ENCODE data around the gene ZFP36.
A peak's percentile ranks its signal among the peaks of the same experiment; 100 is the strongest.

ZFP36 gene

GRCh38 chr19:39412100-39412866 is 5.6 kb downstream of the ZFP36 start, which contains the start of gene PLEKHG2:
TSS of gene PLEKHG2 (plus strand) at chr19:39412669. CDS start at chr19:39414087, 1,418 bp downstream.
- H3K4me1 ChIP-seq (ENCODE audit: insufficient read depth, insufficient read length) = peaks cover 20% of the 10 kb centered on the region
- H3K27me3 ChIP-seq (ENCODE audit: insufficient read depth, insufficient read length) = no peaks in the 10 kb centered on the region
- H3K9me3 ChIP-seq (ENCODE audit: insufficient read depth, low read length) = no peaks in the 10 kb centered on the region
- TF ChIP-seq SUZ12 (IDR thresholded peaks at IDR 0.05; ENCODE audit: extremely low read depth, insufficient read depth, insufficient read length) = no peak
- no peak for TF ChIP-seq ZNF274 (IDR thresholded peaks at IDR 0.05; ENCODE audit: low read depth, low read length)
- TF ChIP-seq YY1 (IDR thresholded peaks at IDR 0.05; ENCODE audit: insufficient read depth, insufficient read length) = no peak
- peaks cover 36% of the 10 kb centered on the region for H3K36me3 ChIP-seq (ENCODE audit: insufficient read depth, insufficient read length, low read length)
- H3K4me3 ChIP-seq (ENCODE audit: insufficient read length, low read depth) = peak within 1 kb of the TSS; percentile 88
- DNase-seq (ENCODE audit: low read depth, low spot score) = peak; percentile 97
- peak within 1 kb of the TSS; percentile 87 for H3K9ac ChIP-seq (ENCODE audit: insufficient read length, low read depth)

GRCh38 chr19:39412867-39413271 is 6.2 kb downstream of the ZFP36 start:
- H3K27me3 ChIP-seq (ENCODE audit: insufficient read depth, insufficient read length) = no peaks in the 10 kb centered on the region
- peaks cover 41% of the 10 kb centered on the region for H3K36me3 ChIP-seq (ENCODE audit: insufficient read depth, insufficient read length, low read length)
- H3K4me3 ChIP-seq (ENCODE audit: insufficient read length, low read depth) = peak overlapping the region; percentile 88
- TF ChIP-seq YY1 (IDR thresholded peaks at IDR 0.05; ENCODE audit: insufficient read depth, insufficient read length) (no peak), ZNF274 (IDR thresholded peaks at IDR 0.05; ENCODE audit: low read depth, low read length) (no peak), SUZ12 (IDR thresholded peaks at IDR 0.05; ENCODE audit: extremely low read depth, insufficient read depth, insufficient read length) (no peak)
- DNase-seq (ENCODE audit: low read depth, low spot score) = no peak
- H3K4me1 ChIP-seq (ENCODE audit: insufficient read depth, insufficient read length) = peaks cover 16% of the 10 kb centered on the region
- H3K9ac ChIP-seq (ENCODE audit: insufficient read length, low read depth) = peak overlapping the region; percentile 87
- no peaks in the 10 kb centered on the region for H3K9me3 ChIP-seq (ENCODE audit: insufficient read depth, low read length)

DNA sequence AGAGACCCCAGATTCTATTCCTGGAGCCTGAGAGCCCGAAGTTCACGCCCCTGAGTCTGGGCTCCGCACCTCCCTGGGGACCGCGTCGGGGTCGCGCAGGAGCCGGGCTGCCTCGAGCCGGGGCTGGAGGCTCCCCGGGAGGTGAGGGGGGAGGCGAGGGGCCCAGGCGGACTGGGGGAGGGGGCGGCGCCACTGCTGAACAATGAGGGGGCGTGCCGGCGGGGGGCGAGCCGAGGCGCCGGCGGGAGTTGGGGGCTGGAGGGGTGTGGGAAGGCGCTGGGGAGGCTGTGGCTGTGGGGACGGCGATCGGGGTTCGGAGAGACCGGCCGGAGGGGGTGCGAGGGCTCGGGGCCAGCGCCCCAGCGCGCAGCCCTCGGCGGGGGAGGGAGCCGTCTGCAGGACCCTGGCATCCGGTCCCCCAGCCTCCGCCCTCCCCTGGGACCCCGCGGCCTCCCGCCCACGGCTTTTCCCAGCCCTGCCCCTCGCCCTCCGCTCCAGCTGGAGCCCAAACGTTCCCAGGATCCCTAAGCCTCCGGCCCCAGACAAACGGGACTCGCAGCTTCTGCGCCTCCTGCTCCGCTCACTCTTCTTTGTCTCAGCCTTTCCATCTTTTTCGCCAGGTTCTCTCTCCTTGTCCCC is 6.7 kb downstream of the ZFP36 start:
- Histone ChIP-seq H3K4me3 (ENCODE audit: insufficient read length, low read depth) (peak overlapping the region; percentile 88), H3K36me3 (ENCODE audit: insufficient read depth, insufficient read length, low read length) (peaks cover 40% of the 10 kb centered on the region), H3K9me3 (ENCODE audit: insufficient read depth, low read length) (no peaks in the 10 kb centered on the region), H3K27me3 (ENCODE audit: insufficient read depth, insufficient read length) (no peaks in the 10 kb centered on the region), H3K9ac (ENCODE audit: insufficient read length, low read depth) (peak overlapping the region; percentile 87), H3K4me1 (ENCODE audit: insufficient read depth, insufficient read length) (peaks cover 16% of the 10 kb centered on the region)
- TF ChIP-seq SUZ12 (IDR thresholded peaks at IDR 0.05; ENCODE audit: extremely low read depth, insufficient read depth, insufficient read length) (no peak), ZNF274 (IDR thresholded peaks at IDR 0.05; ENCODE audit: low read depth, low read length) (no peak), YY1 (IDR thresholded peaks at IDR 0.05; ENCODE audit: insufficient read depth, insufficient read length) (no peak)
- DNase-seq (ENCODE audit: low read depth, low spot score) = no peak

DNA sequence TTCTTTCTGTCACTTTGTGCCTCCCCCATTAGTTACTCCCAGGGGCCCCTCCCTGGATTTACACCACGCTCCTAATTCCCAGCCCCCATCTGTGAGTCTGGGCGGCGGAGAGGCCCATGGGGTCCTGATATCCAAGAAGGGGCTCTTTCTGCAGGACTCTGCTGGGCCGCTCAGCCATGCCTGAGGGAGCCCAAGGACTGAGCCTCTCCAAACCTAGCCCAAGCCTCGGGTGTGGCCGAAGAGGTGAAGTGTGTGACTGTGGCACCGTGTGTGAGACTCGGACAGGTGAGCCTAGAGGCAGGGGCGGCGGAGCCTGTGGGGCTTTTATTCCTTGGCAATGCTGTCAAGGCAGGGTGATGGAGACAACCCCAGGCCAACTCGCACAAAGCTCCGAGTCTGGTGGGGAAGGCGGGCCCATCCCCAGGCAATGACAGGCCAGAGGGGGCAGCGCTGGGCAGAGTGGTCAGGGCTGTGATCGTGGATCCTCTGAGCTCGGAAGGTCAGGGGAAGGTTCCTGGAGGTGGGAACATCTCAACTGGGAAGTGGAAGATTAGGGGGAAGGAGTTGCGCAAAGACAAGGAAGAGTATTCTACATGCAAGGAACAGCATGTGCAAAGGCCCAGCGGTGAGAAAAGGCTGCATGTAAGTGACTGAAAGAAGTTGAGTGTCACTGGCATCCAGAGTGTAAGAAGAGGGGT is 7.4 kb downstream of the ZFP36 start:
- no peak for DNase-seq (ENCODE audit: low read depth, low spot score)
- peak overlapping the region; percentile 82 for H3K9ac ChIP-seq (ENCODE audit: insufficient read length, low read depth)
- H3K9me3 ChIP-seq (ENCODE audit: insufficient read depth, low read length) = no peaks in the 10 kb centered on the region
- H3K27me3 ChIP-seq (ENCODE audit: insufficient read depth, insufficient read length) = no peaks in the 10 kb centered on the region
- peak overlapping the region; percentile 88 for H3K4me3 ChIP-seq (ENCODE audit: insufficient read length, low read depth)
- peaks cover 14% of the 10 kb centered on the region for H3K4me1 ChIP-seq (ENCODE audit: insufficient read depth, insufficient read length)
- peaks cover 42% of the 10 kb centered on the region for H3K36me3 ChIP-seq (ENCODE audit: insufficient read depth, insufficient read length, low read length)
- TF ChIP-seq ZNF274 (IDR thresholded peaks at IDR 0.05; ENCODE audit: low read depth, low read length) = no peak
- TF ChIP-seq YY1 (IDR thresholded peaks at IDR 0.05; ENCODE audit: insufficient read depth, insufficient read length) = no peak
- no peak for TF ChIP-seq SUZ12 (IDR thresholded peaks at IDR 0.05; ENCODE audit: extremely low read depth, insufficient read depth, insufficient read length)

DNA sequence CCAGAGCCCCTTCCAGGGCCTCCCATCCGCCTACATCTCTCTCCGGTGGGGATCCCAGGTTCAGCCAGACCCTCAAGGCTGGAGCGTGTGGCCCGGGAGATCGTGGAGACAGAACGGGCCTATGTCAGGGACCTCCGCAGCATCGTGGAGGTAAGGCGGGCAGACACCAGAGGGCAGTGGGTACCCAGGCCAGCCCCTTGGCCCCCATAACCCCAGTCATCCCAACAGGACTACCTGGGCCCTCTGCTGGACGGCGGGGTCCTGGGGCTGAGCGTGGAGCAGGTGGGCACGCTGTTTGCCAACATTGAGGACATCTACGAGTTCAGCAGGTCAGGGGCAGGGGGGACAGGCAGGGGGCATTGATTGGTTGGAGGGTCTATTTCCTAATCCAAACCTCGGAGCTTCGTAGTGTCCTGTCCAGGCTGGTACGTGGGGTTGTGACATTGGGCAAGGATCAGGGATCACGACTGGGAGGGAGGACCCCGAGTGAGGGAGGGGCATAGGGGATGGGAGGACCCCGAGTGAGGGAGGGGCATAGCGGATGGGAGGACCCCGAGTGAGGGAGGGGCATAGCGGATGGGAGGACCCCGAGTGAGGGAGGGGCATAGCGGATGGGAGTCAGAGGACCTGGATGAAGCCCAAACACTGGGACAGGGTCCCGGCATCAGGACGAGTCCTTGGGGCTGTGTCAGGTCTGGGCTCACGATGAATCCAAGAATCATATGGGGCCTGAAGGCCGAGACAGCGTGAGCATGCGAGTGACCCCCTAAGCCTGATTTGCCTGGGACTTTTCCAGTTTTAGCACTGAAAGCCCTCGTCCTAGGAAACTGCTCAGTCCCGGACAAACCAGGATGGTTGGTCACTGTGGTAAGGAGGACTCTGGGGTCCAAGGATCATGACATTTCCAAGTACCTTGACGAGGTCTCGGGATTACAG is 8.7 kb downstream of the ZFP36 start:
- Histone ChIP-seq H3K9ac (ENCODE audit: insufficient read length, low read depth) (peak overlapping the region; percentile 26), H3K4me1 (ENCODE audit: insufficient read depth, insufficient read length) (peaks cover 14% of the 10 kb centered on the region), H3K27me3 (ENCODE audit: insufficient read depth, insufficient read length) (no peaks in the 10 kb centered on the region), H3K4me3 (ENCODE audit: insufficient read length, low read depth) (peak overlapping the region; percentile 15), H3K36me3 (ENCODE audit: insufficient read depth, insufficient read length, low read length) (peaks cover 49% of the 10 kb centered on the region), H3K9me3 (ENCODE audit: insufficient read depth, low read length) (no peaks in the 10 kb centered on the region)
- TF ChIP-seq YY1 (IDR thresholded peaks at IDR 0.05; ENCODE audit: insufficient read depth, insufficient read length) (no peak), ZNF274 (IDR thresholded peaks at IDR 0.05; ENCODE audit: low read depth, low read length) (no peak), SUZ12 (IDR thresholded peaks at IDR 0.05; ENCODE audit: extremely low read depth, insufficient read depth, insufficient read length) (no peak)
- DNase-seq (ENCODE audit: low read depth, low spot score) = no peak
